H1 (cell line): Measurements from ENCODE around the gene ACACB. TPM values are rescaled to one million over a fixed set of nuclear protein-coding genes. Genes with fewer than 3 reads are reported as not detected.

Experiments used
- CTCF ChIA-PET: fragments of 300-600 bp; sonication (Branson Sonifier 250); formaldehyde crosslinking; loops from one replicate; lab custom pipeline; 2021; ENCODE audit not compliant: partially characterized antibody; lab: Charles Lee
- POLR2A ChIA-PET: fragments of 300-600 bp; sonication (Branson Sonifier 250); formaldehyde crosslinking; loops from one replicate; lab custom pipeline; 2021; ENCODE audit warnings: inconsistent platforms; ENCODE audit not compliant: partially characterized antibody; lab: Charles Lee
- DNase-seq, 2 experiments: peaks; one replicate each; pipeline versions ENCODE4 v3.0.0 to v3.0.0-alpha.2; 2010 to 2022; ENCODE audit warnings: low spot score in 2 of 2, low read depth in 1 of 2, mixed read lengths in 1 of 2
- FAIRE-seq: peaks from 2 replicates; lab custom pipeline; 2011; peaks lifted over from hg19 to GRCh38; lab: Jason Lieb, UNC
- H2AFZ ChIP-seq: 2 replicates; pipeline ENCODE4 v1.8.1; 2012; ENCODE audit warnings: low read length, inconsistent platforms
- H2AK5ac ChIP-seq: 2 replicates; pipeline ENCODE4 v1.6.1; 2013; ENCODE audit warnings: low read depth, low read length
- H2BK120ac ChIP-seq: replicated peaks from 2 replicates; pipeline ENCODE3; 2013; ENCODE audit warnings: low read depth, low read length, inconsistent platforms
- H2BK12ac ChIP-seq: 2 replicates; pipeline ENCODE4 v1.6.1; 2013; ENCODE audit warnings: low read depth, low read length
- H2BK15ac ChIP-seq: 2 replicates; pipeline ENCODE4 v1.6.1; 2013; ENCODE audit warnings: low read length
- H2BK20ac ChIP-seq: 2 replicates; pipeline ENCODE4 v1.6.1; 2013; ENCODE audit warnings: low read length
- H2BK5ac ChIP-seq: 2 replicates; pipeline ENCODE4 v1.6.1; 2013; ENCODE audit warnings: low read depth, low read length
- H3K14ac ChIP-seq: 2 replicates; pipeline ENCODE4 v1.6.1; 2013; ENCODE audit warnings: inconsistent platforms; ENCODE audit not compliant: insufficient read length
- H3K18ac ChIP-seq: 2 replicates; pipeline ENCODE4 v1.6.1; 2013; ENCODE audit warnings: low read length; ENCODE audit errors: extremely low read depth
- H3K23ac ChIP-seq: 2 replicates; pipeline ENCODE4 v1.6.1; 2013; ENCODE audit warnings: inconsistent platforms; ENCODE audit not compliant: insufficient read length
- H3K23me2 ChIP-seq: 2 replicates; pipeline ENCODE4 v1.6.1; 2013; ENCODE audit warnings: low read depth, low read length
- H3K27ac ChIP-seq: 2 replicates; pipeline ENCODE4 v1.6.1; 2011; ENCODE audit warnings: low read depth, low read length, inconsistent platforms
- H3K27me3 ChIP-seq, 4 experiments: replicated peaks in 1 of 4; 1 replicate in 1 of 4; 2 replicates in 3 of 4; pipeline versions ENCODE4 v1.6.1 to v1.8.1; 2011 to 2013; ENCODE audit warnings: low read length in 3 of 4, mild to moderate bottlenecking in 3 of 4, inconsistent platforms in 2 of 4, mixed read lengths in 2 of 4, moderate library complexity in 1 of 4; ENCODE audit not compliant: control insufficient read depth in 3 of 4, insufficient read depth in 3 of 4; ENCODE audit errors: extremely low read depth in 1 of 4
- H3K36me3 ChIP-seq, 4 experiments: 2 replicates each; pipeline versions ENCODE4 v1.6.1 to v1.8.1; 2011 to 2013; ENCODE audit warnings: mild to moderate bottlenecking in 4 of 4, low read length in 3 of 4, moderate library complexity in 2 of 4, control low read depth in 1 of 4, inconsistent platforms in 1 of 4; ENCODE audit not compliant: insufficient read depth in 4 of 4, control insufficient read depth in 2 of 4
- H3K4ac ChIP-seq: replicated peaks from 2 replicates; pipeline ENCODE3; 2013; ENCODE audit warnings: low read length, low read depth, mixed read lengths, inconsistent platforms; ENCODE audit not compliant: insufficient read length
- H3K4me1 ChIP-seq, 4 experiments: replicated peaks in 1 of 4; 1 replicate in 1 of 4; 2 replicates in 3 of 4; pipeline versions ENCODE4 v1.6.1 to v1.8.1; 2011 to 2013; ENCODE audit warnings: low read length in 3 of 4, inconsistent platforms in 2 of 4, mixed read lengths in 1 of 4; ENCODE audit not compliant: insufficient read depth in 4 of 4, control insufficient read depth in 3 of 4
- H3K4me2 ChIP-seq, 2 experiments: 2 replicates each; pipeline versions ENCODE4 v1.6.1 to v1.8.1; 2011 to 2013; ENCODE audit warnings: low read depth in 2 of 2, low read length in 2 of 2, control low read depth in 1 of 2, inconsistent platforms in 1 of 2, mild to moderate bottlenecking in 1 of 2; ENCODE audit not compliant: insufficient read depth in 1 of 2
- H3K4me3 ChIP-seq, 4 experiments: fragments of 200-600, 300-600 bp in 1 of 4; sonication (generic), shearing (Covaris generic), sonication (Bioruptor Twin) in 1 of 4; 2 replicates each; pipeline versions ENCODE4 v1.5.1 to v1.8.1; 2011 to 2016; ENCODE audit warnings: low read length in 4 of 4, low read depth in 3 of 4, control low read depth in 2 of 4, inconsistent platforms in 2 of 4, mild to moderate bottlenecking in 2 of 4, mixed read lengths in 1 of 4, moderate library complexity in 1 of 4; ENCODE audit not compliant: insufficient read depth in 2 of 4; ENCODE audit errors: extremely low read depth in 1 of 4
- H3K56ac ChIP-seq: replicated peaks from 2 replicates; pipeline ENCODE3; 2013; ENCODE audit warnings: low read depth, mild to moderate bottlenecking, mixed read lengths, low read length, inconsistent platforms; ENCODE audit not compliant: insufficient read length
- H3K79me1 ChIP-seq: 2 replicates; pipeline ENCODE4 v1.6.1; 2013; ENCODE audit warnings: low read depth, low read length, control low read depth
- H3K79me2 ChIP-seq, 2 experiments: 2 replicates each; pipeline versions ENCODE4 v1.6.1 to v1.8.1; 2012 to 2013; ENCODE audit warnings: low read length in 2 of 2, mild to moderate bottlenecking in 2 of 2, inconsistent platforms in 1 of 2; ENCODE audit not compliant: insufficient read depth in 2 of 2, control insufficient read depth in 1 of 2
- H3K9ac ChIP-seq, 4 experiments: replicated peaks in 1 of 4; 1 replicate in 1 of 4; 2 replicates in 3 of 4; pipeline versions ENCODE4 v1.6.1 to v1.8.1; 2011 to 2013; ENCODE audit warnings: low read depth in 3 of 4, low read length in 3 of 4, control low read depth in 2 of 4, mild to moderate bottlenecking in 2 of 4, moderate library complexity in 2 of 4, inconsistent platforms in 1 of 4; ENCODE audit errors: extremely low read depth in 1 of 4
- H3K9me3 ChIP-seq, 2 experiments: 2 replicates each; pipeline versions ENCODE4 v1.6.1 to v1.8.1; 2012 to 2013; ENCODE audit warnings: mild to moderate bottlenecking in 2 of 2, moderate library complexity in 2 of 2, control low read depth in 1 of 2, inconsistent platforms in 1 of 2, low read depth in 1 of 2, low read length in 1 of 2, mixed read lengths in 1 of 2; ENCODE audit not compliant: insufficient read depth in 2 of 2
- H4K20me1 ChIP-seq, 2 experiments: replicated peaks in 1 of 2; 2 replicates each; pipeline versions ENCODE3 to v1.8.1; 2011 to 2013; ENCODE audit warnings: inconsistent platforms in 2 of 2, low read length in 2 of 2, mild to moderate bottlenecking in 1 of 2; ENCODE audit not compliant: insufficient read depth in 2 of 2, control insufficient read depth in 1 of 2
- H4K5ac ChIP-seq: 2 replicates; pipeline ENCODE4 v1.6.1; 2013; ENCODE audit warnings: low read length, low read depth, mixed read lengths, inconsistent platforms; ENCODE audit not compliant: insufficient read length
- H4K8ac ChIP-seq: 2 replicates; pipeline ENCODE4 v1.8.0; 2013; ENCODE audit warnings: mild to moderate bottlenecking, moderate library complexity, low read length, inconsistent platforms; ENCODE audit not compliant: insufficient read depth; ENCODE audit errors: extremely low read depth
- H4K91ac ChIP-seq: replicated peaks from 2 replicates; pipeline ENCODE3; 2013; ENCODE audit warnings: low read length, mixed read lengths, inconsistent platforms; ENCODE audit not compliant: insufficient read length
- ASH2L ChIP-seq: fragments of 200-600, 300-600 bp; sonication (generic); IDR thresholded peaks from one replicate; pipeline ENCODE4 v1.7.1; 2017; ENCODE audit warnings: low read length
- BACH1 ChIP-seq: IDR thresholded peaks from 2 replicates; pipeline ENCODE4 v1.6.1; 2012; ENCODE audit warnings: low read length, improper control_type of control experiment
- BCL11A ChIP-seq, 2 experiments: IDR thresholded peaks; one replicate each; pipeline ENCODE4 v1.6.1; 2011; ENCODE audit warnings: low read depth in 2 of 2, low read length in 2 of 2, mild to moderate bottlenecking in 2 of 2
- CEBPB ChIP-seq: IDR thresholded peaks from 2 replicates; pipeline ENCODE4 v1.6.1; 2012; ENCODE audit warnings: low read depth, low read length
- FOSL1 ChIP-seq: IDR thresholded peaks from 2 replicates; pipeline ENCODE4 v1.6.1; 2011; ENCODE audit warnings: mild to moderate bottlenecking, low read depth, low read length, moderate library complexity; ENCODE audit not compliant: insufficient read depth
- PHF8 ChIP-seq: fragments of 200-600 bp; sonication (generic); conservative IDR thresholded peaks from 2 replicates; pipeline ENCODE4 v1.7.1; 2012; ENCODE audit warnings: low read depth, mild to moderate bottlenecking, inconsistent platforms, low read length, moderate library complexity
- POLR2A ChIP-seq, 2 experiments: IDR thresholded peaks; 1 replicate in 1 of 2; 2 replicates in 1 of 2; pipeline ENCODE4 v1.6.1; 2011; ENCODE audit warnings: low read depth in 2 of 2, low read length in 2 of 2, mild to moderate bottlenecking in 2 of 2; ENCODE audit errors: control extremely low read depth in 1 of 2
- SAP30 ChIP-seq: fragments of 300-600 bp; sonication (generic); IDR thresholded peaks from 2 replicates; pipeline ENCODE4 v1.7.1; 2012; ENCODE audit warnings: low read length, moderate library complexity, mild to moderate bottlenecking, inconsistent platforms; ENCODE audit not compliant: insufficient read depth, insufficient replicate concordance
- SIRT6 ChIP-seq: IDR thresholded peaks from one replicate; pipeline ENCODE4 v1.7.1; 2012; ENCODE audit warnings: low read length, inconsistent platforms
- TAF7 ChIP-seq: optimal IDR thresholded peaks from 2 replicates; pipeline ENCODE3; 2011; ENCODE audit warnings: low read depth, mild to moderate bottlenecking, inconsistent platforms, low read length, moderate library complexity, borderline replicate concordance
- TEAD4 ChIP-seq: IDR thresholded peaks from 2 replicates; pipeline ENCODE4 v1.6.1; 2012; ENCODE audit warnings: low read depth, low read length, inconsistent platforms, mixed read lengths
- ZNF274 ChIP-seq: IDR thresholded peaks from 2 replicates; pipeline ENCODE4 v1.7.0; 2012; ENCODE audit warnings: low read length, borderline replicate concordance; ENCODE audit errors: extremely low read depth
- WGBS, 2 experiments: shearing (Covaris generic) in 1 of 2; methylation state at CpG; one replicate each; pipeline versions ENCODE4 v1.1.6 to v1.1.7; 2013 to 2015; ENCODE audit warnings: low lambda C conversion rate in 2 of 2, mixed read lengths in 2 of 2, inconsistent platforms in 1 of 2, low coverage in 1 of 2, missing lambda C conversion rate in 1 of 2; ENCODE audit not compliant: insufficient replicate concordance in 2 of 2, insufficient coverage in 1 of 2, insufficient read length in 1 of 2; ENCODE audit errors: extremely low coverage in 1 of 2, missing lambda C conversion rate in 1 of 2; 5-methylcytosine and 5-hydroxymethylcytosine counted together
- polyA plus RNA-seq, 7 experiments: library from polyadenylated mRNA; depleted of rRNA in 3 of 7; stranded (reverse) in 5 of 7; unstranded in 2 of 7; fragments of >200 nt in 5 of 7; fragments of 200-250 nt in 2 of 7; gene quantifications; 1 replicate in 5 of 7; 2 replicates in 1 of 7; 4 replicates in 1 of 7; pipeline versions ENCODE4 v1.2.1 to v1.2.3, GENCODE V29; 2011 to 2013; ENCODE audit warnings: missing spikeins in 2 of 7, mixed read lengths in 2 of 7
- total RNA-seq: library from RNA; stranded (reverse); fragmentation: NEBNext Ultra II Directional; extraction: Animal tissue kit (Norgen Biotek cat#: 25700); gene quantifications from 2 replicates; pipeline ENCODE4 v1.2.1, GENCODE V29; 2021
- TF ChIP-seq, protein P1 (sequence below): IDR thresholded peaks from 2 replicates; pipeline ENCODE4 v1.6.1; 2012; ENCODE audit warnings: inconsistent platforms
- TF ChIP-seq, protein P2 (sequence below): IDR thresholded peaks from 2 replicates; pipeline ENCODE4 v1.6.1; 2011; ENCODE audit warnings: low read length, improper control_type of control experiment

The ACACB gene
- total and polyA plus RNA-seq, 2 of the 8 experiments (the other 6 are each of a cell fraction or from before 2014, with no cell fraction given): 5.8 to 15.3 TPM

DNA sequence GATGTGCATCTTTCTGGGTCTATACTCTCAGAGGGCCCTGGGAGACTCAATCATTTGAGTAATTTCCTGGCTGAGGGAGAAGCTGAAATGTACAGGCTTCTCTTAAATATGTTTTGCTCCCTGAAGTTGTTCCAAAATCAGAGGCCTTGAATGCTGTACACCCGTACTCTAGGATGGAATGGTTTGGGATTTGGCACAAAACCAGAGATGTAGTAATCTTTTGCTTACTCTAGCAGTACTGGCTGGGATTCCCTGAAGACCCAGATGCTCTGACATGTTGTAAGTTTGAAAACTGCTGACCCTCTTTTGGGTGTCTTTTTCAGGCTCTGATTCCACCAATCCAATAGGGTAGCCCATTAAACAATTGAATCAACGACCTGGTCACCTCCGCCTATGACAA lies 10.4 kb downstream of the ACACB start:
- H2BK12ac ChIP-seq: no peak overlapping the region
- no peaks in the 10 kb centered on the region for H4K20me1 ChIP-seq
- no peak overlapping the region for H4K8ac ChIP-seq
- H3K4ac ChIP-seq: no peak overlapping the region
- H3K79me2 ChIP-seq: no peaks in the 10 kb centered on the region
- H2AFZ ChIP-seq: no peak overlapping the region
- peaks cover 0 to 3% (median 0%) of the 10 kb centered on the region in 4 experiments; a peak in 1 of 7 replicates for H3K4me1 ChIP-seq
- no peak overlapping the region for H3K4me3 ChIP-seq
- H2BK20ac ChIP-seq: no peak overlapping the region
- no peaks in the 10 kb centered on the region for H3K9me3 ChIP-seq
- no peak overlapping the region for H4K5ac ChIP-seq
- H3K18ac ChIP-seq: no peak overlapping the region
- CTCF ChIA-PET: no interaction called here
- H3K56ac ChIP-seq: no peak overlapping the region
- H3K36me3 ChIP-seq: no peaks in the 10 kb centered on the region
- H4K91ac ChIP-seq: no peak overlapping the region
- WGBS, 2 experiments: 91% methylated on average over 3 of the region's 3 CpGs; no CpG with 5 or more reads in 1 of the 2 experiments
- no peak for FAIRE-seq
- H3K23me2 ChIP-seq: no peaks in the 10 kb centered on the region
- POLR2A ChIA-PET: interaction anchor here (1.0 kb wide), 1 partner anchor 24 kb away, joined by 3 read pairs; no protein-coding TSS in a partner anchor
- DNase-seq: no peak
- no peak overlapping the region for H3K27ac ChIP-seq
- H2AK5ac ChIP-seq: no peak overlapping the region
- no peak overlapping the region for H3K23ac ChIP-seq
- H3K79me1 ChIP-seq: no peaks in the 10 kb centered on the region
- no peak overlapping the region for H3K4me2 ChIP-seq
- H3K14ac ChIP-seq: no peak overlapping the region
- H2BK15ac ChIP-seq: no peak overlapping the region
- no peaks in the 10 kb centered on the region for H3K27me3 ChIP-seq
- H3K9ac ChIP-seq: no peak overlapping the region
- no peak overlapping the region for H2BK120ac ChIP-seq
- no peak overlapping the region for H2BK5ac ChIP-seq
- TF ChIP-seq ASH2L (no peak), POLR2A (IDR thresholded peaks at IDR 0.05; ENCODE audit: control extremely low read depth in 1 of 2, low read depth in 2 of 2, low read length in 2 of 2) (no peak), BACH1 (no peak), SIRT6 (no peak), TEAD4 (no peak), PHF8 (no peak), ZNF274 (no peak), FOSL1 (no peak), BCL11A (IDR thresholded peaks at IDR 0.05; ENCODE audit: low read depth in 2 of 2, low read length in 2 of 2) (no peak), CEBPB (no peak), TAF7 (no peak), SAP30 (no peak)
- TF ChIP-seq, protein P1, sequence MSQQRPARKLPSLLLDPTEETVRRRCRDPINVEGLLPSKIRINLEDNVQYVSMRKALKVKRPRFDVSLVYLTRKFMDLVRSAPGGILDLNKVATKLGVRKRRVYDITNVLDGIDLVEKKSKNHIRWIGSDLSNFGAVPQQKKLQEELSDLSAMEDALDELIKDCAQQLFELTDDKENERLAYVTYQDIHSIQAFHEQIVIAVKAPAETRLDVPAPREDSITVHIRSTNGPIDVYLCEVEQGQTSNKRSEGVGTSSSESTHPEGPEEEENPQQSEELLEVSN: no peak
- TF ChIP-seq, protein P2, sequence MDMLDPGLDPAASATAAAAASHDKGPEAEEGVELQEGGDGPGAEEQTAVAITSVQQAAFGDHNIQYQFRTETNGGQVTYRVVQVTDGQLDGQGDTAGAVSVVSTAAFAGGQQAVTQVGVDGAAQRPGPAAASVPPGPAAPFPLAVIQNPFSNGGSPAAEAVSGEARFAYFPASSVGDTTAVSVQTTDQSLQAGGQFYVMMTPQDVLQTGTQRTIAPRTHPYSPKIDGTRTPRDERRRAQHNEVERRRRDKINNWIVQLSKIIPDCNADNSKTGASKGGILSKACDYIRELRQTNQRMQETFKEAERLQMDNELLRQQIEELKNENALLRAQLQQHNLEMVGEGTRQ: no peak
